ENCODE results near the gene MXRA7.

Gene MXRA7

GRCh38 chr17:76672892-76673291, 37.9 kb downstream of the MXRA7 start:
- no peak for DNase-seq

- DNase-seq = no peak
Measured at GRCh38 chr17:76672270-76672851, 38.4 kb downstream of the MXRA7 start.

DNA sequence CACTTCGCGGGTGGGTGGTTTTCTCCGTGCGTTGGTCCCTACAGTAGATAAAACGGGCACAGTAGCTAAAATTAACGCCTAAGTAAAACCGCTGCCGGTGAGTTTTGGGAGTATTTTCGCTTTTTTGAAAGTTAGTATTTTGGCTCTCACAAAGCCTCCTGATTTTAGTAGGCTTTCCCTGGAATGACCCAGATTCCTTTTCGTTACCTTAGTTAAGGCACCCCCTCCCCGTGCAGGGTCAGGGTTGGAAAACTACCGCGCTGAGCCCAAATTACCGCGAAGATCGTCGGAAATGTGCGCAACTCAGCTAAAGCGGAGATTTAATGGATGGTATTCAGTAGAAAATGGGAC, 38.9 kb downstream of the MXRA7 start:
- no peak for DNase-seq

DNA sequence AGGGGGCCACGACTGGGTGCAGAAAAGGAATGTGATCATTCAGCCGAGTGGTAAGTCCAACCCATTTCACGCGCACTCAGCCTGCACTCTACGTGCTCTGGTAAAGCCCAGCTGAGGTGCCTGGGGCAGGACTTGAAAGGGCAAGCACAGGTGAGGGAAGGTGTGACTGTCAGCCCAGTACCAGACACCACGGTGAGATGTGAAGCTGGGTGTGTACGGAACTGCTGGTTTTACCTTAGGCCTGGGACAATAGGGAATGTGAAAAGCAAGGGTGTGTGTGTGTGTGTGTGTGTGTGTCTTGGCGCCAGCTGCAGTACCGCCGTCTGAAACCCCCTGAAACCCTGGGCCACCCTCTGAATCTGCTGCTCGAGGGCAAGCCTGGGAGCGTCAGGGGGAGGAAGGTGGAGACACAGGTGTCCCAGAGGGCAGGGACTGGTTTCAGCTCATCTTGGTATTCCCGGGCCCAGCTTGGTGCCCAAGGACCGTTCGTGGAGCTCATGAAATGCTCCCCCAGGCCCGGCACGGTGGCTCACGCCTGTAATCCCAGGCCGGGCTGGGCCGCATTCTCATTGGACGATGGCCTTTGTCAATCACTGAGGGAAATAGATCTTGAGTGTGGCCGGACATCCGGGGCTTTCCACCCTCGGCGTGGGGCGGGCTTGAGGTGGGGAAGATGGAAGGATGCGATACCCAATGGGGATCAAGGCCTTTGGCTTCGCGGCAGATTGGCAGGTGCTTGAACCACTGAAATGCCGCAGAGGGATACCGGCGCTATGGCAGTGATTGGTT, 39.4 kb downstream of the MXRA7 start:
- peak; percentile 98 for DNase-seq

DNA sequence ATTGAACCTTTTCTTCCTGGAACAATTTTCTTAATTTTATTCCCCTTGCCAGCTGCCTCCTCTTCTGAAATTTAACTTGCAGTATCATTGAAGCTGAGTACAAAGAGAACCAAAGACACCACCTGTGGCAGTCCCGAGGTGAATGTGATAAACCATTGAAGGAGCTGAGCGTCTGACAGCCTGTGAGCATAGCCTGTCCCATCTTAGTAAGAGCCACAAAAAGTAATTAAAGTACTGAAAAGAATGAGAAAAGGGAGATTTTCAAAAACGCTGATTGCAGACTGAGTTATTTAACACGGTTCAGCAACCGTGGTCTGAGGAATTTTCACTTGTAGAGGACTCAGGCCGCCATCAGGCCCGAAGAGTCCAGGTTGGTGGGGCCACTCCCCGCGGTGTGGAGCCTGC, 40.0 kb downstream of the MXRA7 start:
- no peak for DNase-seq

- no peak for DNase-seq
Measured at GRCh38 chr17:76670020-76670717, 40.6 kb downstream of the MXRA7 start.

DNA sequence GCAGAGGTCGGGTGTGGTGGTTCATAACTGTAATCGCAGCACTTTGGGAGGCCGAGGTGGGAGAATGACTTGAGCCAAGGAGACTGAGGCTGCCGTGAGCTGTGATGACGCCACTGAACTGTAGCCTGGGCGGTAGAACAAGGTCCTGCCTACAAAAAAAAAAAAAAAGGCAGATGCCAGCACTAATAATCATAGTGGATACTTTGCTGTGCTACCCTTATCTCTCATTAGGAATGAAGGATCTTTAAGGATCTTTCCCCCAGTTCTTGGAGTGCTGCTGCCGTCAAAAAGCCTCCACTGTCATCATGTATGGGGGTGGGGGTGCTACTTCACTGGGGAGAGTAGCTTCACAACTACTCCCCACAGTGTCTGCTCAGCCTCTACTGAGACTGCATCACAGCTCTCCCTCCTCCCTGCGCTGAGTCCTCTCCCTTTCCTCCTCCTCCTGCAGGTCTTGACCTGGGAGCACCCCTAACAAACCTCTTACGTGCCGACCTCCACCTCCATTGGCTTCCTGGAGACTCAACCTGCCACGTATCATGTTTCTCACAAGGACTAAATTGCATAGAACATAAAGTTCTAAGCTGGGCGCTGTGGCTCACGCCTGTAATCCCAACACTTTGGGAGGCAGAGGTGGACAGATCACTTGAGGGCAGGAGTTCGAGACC, 42.8 kb downstream of the MXRA7 start:
- no peak for DNase-seq

DNA sequence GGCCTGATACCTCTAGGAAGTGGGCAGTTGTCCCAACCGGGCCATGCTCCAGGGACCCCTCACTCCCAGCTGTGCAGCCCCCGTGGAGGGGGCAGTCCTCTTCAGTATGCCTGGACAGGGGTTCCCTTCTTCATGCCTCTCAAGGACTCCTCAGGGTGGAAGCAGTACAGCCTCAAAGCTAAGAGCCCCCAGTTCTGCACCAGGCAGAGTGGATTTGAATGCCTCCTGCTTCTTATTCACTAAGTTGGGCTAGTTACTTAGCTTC, 43.3 kb downstream of the MXRA7 start:
- DNase-seq = no peak

DNA sequence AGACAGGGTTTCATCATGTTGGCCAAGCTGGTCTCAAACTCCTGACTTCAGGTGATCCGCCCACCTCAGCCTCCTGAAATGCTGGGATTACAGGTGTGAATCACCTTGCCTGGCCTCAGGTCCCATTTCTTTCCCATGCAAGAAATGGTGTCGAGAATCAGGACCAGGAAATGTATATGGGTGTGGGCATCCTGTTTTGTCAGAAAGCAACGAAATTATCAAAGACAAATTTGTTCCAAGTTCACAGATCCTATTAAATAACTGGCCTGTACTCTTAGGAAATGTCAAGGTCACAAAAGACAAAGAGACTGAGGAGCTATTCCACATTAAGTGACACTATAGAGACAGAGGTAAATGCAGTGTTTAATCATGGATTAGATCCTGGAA, 50.1 kb downstream of the MXRA7 start:
- no peak for DNase-seq

DNA sequence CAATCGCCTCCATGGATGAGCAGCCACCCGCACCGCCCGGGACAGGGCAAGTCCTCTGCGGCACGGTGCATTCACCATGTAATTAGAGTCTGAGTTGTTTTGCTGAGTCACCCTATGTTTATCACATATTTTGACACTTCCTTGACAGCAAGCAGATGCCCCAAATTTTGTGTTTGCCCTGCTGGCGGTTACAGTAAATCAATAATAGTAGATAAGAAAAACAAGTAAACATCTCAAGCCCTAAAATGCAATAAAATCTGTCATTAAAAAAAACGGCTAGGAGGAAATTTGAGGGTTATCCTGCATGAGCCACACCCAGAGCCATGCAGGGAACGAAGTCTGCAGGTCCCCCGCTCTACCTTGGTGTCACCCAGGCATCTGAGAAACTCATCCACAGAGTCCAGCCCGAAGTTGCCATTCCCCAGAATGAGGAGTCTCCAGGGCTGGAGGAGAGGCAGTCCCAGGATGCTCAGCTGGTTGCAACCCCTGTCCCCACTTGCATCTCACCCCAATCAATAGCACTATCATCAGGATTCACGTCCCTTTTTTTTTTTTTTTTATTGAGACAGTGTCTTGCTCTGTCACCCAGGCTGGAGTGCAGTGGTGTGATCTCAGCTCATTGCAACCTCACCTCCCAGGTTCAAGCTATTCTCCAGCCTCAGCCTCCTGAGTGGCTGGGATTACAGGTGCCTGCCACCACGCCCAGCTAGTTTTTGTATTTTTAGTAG, 50.7 kb downstream of the MXRA7 start:
- no peak for DNase-seq

DNA sequence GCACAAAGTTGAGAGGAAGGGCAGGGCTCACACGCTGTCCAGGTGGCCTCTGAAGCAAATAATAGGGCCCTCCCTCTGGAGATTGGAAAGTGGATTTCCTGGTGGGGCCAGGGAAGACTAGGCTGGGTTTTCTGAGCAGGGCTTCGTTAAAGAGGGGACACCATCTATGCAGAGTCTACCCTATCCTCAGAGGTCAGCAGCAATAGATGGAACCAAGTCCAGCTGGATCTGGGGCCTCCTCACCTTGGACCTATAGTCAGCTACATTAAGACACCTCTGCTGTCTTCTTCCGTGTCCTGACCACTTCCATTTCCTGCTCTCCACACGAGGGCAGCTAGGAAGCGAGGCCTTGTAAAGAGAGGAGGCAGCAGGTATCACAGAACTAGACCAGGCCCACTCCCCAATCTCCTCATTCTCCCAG, 52.5 kb downstream of the MXRA7 start:
- no peak for DNase-seq

- no peak for DNase-seq
Measured at GRCh38 chr17:76657505-76658241, 53.1 kb downstream of the MXRA7 start.

- DNase-seq = no peak
Measured at GRCh38 chr17:76654408-76654807, 56.4 kb downstream of the MXRA7 start.

- DNase-seq = no peak
Measured at GRCh38 chr17:76650504-76650903, 60.3 kb downstream of the MXRA7 start.

GRCh38 chr17:76646712-76647111, 64.1 kb downstream of the MXRA7 start:
- no peak for DNase-seq

DNA sequence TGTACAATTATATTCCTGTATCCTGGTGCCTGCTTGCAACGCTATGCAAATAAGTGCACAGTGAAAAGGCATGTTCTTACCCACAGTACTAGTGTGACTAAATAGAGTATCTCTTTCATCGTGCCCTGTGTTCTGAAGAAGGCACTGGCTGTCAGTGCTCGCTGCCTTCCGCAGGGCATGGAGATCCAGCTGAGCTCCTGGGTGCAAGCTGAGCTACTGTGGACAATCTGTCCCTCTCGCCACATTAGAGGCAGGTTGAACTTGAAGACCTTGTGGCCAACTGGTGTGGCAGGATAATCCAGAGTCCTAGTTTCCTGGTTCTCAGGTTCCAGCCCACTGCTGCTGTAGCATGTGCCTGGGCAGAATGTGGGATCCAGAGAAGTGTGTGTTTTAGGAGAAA, 65.3 kb downstream of the MXRA7 start:
- no peak for DNase-seq

DNA sequence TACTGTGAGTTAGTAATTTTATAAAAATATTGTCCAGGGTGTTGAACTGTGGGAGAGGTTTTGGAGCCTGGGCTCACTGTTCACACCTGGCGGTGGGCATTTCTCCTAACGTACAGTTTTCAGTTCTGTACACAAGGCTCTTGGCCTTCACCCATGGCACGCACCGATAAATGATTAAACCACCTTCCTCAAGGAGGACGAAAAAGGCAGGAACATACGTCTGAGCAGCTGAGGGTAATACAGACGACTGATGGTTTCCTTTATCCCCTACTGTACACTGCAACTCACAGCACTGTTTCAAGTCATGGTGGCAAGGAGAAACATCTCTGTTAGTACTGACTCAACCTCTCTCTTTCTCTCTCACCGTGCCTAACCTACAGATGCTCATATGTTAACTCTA, 65.8 kb downstream of the MXRA7 start:
- no peak for DNase-seq

GRCh38 chr17:76643553-76644148, 67.1 kb downstream of the MXRA7 start, which contains the start of gene ST6GALNAC1:
Gene ST6GALNAC1, minus strand, starts transcription at chr17:76643757. Its CDS starts 119 bp downstream, at chr17:76643638.
- DNase-seq = no peak

DNA sequence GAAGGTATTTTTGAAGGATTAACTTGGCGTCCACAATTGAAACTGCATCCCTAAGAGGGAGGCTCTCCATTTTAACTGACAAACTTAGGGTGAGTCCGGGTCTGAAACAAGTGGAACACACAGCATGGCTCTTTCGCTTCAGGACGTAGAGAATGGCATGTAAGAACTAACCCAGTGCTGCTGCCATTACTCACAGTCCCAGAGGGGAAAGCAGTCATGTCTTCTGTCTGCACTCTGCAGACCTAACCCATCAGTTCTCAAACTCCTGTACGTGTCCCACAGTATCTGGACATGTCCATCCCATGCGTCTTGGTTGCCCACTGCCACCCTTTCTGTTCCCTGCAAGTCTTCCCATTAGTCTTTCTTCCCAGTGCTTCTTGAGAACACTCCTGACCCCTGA, 67.8 kb downstream of the MXRA7 start:
- DNase-seq = no peak

DNA sequence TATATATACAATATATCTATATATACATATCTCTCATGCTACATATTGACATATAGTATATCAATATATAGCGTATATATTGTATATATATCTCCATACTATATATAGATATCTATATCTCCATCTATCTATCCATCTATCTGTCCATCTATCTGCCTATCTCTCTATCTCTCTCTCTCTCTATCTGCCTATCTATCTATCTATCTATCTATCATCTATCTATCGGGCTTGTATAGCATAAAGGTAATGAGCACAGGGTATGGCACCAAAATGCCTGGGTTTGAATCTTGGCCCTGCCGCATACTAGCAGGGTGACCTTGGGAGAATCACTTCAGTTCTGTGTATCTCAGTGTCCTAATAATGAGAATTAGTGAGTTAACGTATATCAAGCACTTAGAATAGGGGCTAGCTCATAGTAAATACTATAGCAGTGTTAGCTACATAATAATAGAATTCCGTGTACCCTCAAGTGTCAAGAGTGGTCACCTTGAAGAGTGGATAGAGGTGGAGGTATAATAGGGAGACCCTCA, 68.7 kb downstream of the MXRA7 start:
- no peak for DNase-seq

- DNase-seq = no peak
Measured at GRCh38 chr17:76641501-76641900, 69.3 kb downstream of the MXRA7 start.

Data from NCI-H1417 treated with DMSO at 0.1 percent for 48 hours (cell line).